Tongue (tissue), 2 donors: ENCODE results near the gene RPL5. TPM values are rescaled to one million over a fixed set of nuclear protein-coding genes. Genes with fewer than 3 reads are reported as not detected.
A peak's percentile ranks its signal among the peaks of the same experiment; 100 is the strongest.

Experiments
- DNase-seq: peaks from one replicate; pipeline ENCODE4 v3.0.0-alpha.2; 2015
- total RNA-seq: library from RNA; depleted of rRNA; stranded (reverse); fragments of >200 nt; gene quantifications from one replicate; pipeline ENCODE4 v1.2.3, GENCODE V29; 2014

RPL5 gene
- total RNA-seq, 1 donor from 2014 or later = 1,593 TPM

GRCh38 chr1:92820551-92820950 lies 11.3 kb upstream of the RPL5 start:
- DNase-seq = no peak

- DNase-seq = no peak
Measured at GRCh38 chr1:92822879-92823278, 9.0 kb upstream of the RPL5 start.

- DNase-seq = no peak
Measured at GRCh38 chr1:92826792-92827191, 5.0 kb upstream of the RPL5 start.

DNA sequence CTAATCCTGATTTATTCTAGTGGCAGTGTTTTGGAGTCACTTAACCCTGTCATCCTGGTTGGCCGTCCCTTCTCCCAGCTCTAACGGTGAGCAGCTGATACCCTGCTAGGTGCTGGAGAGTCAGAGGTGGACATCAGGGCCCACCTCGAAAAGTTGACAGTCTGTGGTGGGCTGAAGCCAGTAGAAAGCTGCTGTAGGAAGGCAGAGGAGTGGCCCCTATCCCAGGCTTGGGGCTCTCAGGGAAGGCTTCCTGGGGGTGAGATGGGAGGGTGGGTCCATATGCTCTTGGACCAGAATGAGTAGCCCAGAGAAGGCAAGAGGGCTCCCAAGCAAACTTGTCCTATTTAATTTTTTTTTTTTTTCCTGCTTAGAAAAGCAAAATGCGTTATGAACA lies 475 bp upstream of the RPL5 start:
- DNase-seq = no peak

DNA sequence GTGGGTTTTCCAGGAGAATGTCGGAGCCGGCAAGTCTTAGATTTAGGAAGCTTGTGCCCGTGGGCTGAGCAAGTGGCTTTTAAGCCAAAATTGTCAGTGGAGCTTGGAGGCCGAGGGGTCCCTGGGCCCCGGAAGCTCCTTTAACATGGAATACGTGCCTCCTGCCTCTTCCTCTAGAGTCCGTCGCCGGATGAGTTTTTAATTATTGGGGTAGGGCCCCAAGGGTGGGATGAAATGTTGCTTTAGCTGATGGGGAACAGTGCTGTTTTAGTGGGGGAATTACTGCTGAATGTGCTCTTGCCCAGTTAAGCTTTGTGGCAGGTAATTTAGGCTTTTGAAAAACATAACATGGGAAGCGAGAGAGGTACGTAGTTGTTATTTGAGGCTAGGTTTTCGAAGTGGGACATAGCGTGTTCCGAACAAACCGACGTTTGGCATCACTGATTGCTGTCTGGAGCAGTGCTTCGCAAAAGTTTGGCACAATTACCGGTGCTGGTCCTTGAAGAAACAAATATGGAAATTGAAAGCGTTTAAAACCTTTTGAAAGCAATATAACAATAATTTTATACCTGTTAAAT lies 786 bp downstream of the RPL5 start:
- DNase-seq = no peak

GRCh38 chr1:92833840-92834239 lies 2.0 kb downstream of the RPL5 start:
- no peak for DNase-seq

DNA sequence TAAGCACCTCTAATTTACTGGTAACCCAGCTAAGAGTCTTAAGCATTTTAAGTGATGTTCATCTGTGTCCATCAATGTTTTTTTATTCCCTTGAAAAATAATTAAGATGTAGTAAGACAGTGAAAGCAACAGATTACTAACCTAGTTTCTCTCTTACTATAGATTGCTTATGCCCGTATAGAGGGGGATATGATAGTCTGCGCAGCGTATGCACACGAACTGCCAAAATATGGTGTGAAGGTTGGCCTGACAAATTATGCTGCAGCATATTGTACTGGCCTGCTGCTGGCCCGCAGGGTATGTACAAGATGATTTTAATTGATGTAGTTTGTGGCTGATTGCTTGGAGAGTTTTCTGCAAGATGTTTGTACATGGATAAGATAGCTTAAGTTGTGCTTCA lies 2.8 kb downstream of the RPL5 start:
- DNase-seq = no peak

- DNase-seq = no peak
Measured at GRCh38 chr1:92837062-92837461, 5.2 kb downstream of the RPL5 start.

DNA sequence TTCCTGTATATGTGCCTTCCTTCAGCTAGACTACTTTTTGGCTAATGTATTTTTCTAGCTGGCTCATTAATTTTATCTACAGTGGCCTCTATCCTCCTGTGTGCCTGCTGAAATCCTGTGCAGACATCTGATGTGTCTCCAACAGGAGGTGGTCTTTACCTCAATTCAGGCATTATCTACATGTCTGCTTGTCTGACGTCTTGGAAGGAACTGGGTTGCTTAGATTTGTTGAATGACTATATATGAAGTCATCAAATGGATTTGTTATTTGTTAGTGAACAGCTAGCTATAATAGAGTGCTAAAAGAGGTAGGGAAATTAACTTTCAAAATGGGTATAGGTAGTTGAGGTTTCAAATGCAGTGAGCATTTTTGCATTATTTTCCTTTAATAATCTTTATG lies 6.7 kb downstream of the RPL5 start:
- DNase-seq = no peak

DNA sequence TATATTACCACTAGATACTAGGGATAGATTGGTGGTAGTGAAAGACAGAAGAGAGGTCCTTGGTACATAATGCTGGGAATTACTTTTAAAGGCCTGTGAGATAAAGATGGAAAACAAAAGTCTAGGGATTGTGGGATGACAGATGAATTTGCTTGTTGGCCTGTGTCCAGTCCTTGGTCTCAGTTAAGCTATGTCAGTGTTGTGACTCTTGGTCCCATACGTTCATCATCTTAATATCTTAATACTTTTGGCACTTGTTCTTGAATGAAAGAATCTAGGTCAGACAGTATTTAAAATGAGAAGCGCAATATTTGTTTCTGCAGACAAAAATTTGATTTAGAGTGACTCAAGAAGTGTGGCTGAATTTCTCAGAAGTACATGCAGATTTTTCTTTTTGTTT lies 7.6 kb downstream of the RPL5 start:
- no peak for DNase-seq

DNA sequence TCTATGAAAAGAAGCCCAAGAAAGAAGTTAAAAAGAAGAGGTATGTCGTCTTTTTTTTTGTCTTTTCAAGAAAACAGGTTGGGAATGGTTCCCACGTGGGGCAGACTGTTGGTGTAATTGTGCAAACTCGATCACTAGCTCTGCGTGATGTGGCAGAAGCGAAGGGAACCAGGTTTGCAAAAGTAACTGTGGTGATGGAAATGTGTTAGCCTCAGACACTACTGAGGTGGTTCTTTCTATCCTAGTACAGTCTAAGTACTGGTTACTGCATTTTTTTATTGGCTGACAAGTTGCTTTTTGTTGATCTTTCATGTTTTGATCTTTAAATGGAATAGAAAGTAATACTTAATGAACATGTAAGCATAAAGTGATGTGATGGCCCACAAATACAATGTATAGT lies 8.8 kb downstream of the RPL5 start:
- DNase-seq = no peak

- no peak for DNase-seq
Measured at GRCh38 chr1:92842082-92843045, 10.5 kb downstream of the RPL5 start.

GRCh38 chr1:92843046-92843423 lies 11.2 kb downstream of the RPL5 start:
- DNase-seq = no peak

DNA sequence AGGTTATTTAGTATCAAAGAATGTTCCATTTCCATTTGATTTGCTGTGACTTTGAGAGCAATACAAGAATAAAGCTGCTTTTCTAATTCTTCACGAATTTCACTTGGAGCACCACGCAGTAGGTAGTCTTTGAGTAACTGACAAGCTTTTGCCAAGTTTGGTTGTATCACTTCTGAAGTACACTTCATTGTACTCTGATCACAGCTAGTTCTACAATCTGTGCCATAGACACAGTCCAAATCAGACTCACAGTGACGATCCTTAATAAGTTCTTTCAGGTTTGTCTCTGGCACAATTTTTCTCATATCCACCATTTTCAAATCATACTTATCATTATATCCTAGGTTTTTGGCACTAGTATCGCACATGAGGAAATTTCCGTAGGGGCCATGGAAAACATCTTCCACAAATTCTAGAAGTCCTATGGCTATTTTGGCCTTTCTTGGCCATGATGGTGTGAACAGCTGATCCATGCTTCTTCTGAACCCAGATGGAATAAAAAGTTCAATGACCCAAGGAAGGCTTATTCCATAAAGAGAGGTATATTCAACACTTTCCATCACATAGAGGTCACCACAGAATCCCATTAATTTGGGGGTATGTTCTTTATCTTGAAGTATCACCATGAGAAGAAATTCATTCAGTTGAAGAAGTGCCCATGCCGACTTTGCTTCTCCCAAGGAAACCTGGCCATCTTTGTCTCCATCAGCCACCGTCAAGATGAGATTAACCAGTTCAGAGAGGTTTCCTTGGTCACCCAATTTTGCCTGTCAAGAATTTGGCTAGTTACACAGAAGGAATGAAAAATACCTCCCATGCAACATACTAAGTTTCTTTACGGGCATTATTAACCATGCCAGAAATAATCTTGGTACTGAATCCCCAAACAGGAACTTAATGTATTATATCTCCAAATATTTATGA lies 11.9 kb downstream of the RPL5 start:
- DNase-seq = no peak

- DNase-seq = no peak
Measured at GRCh38 chr1:92844439-92844838, 12.6 kb downstream of the RPL5 start.

DNA sequence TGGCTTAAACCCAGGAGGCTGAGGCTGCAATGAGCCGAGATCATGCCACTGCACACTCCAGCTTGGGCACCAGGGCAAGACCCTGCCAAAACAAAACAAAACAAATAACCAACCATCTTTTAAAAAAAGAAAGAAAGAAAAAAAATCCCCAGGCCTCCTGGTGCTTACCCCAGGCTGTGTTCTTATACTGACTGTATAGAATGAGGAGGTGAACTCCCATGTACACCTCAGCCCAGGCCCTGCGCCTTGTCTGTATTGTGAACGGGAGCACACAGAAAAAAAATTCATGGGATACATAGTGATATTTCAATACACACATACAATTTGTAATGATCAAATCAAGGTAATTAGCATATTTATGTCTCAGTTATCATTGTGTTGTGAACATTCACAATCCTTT lies 14.1 kb downstream of the RPL5 start:
- DNase-seq = no peak

DNA sequence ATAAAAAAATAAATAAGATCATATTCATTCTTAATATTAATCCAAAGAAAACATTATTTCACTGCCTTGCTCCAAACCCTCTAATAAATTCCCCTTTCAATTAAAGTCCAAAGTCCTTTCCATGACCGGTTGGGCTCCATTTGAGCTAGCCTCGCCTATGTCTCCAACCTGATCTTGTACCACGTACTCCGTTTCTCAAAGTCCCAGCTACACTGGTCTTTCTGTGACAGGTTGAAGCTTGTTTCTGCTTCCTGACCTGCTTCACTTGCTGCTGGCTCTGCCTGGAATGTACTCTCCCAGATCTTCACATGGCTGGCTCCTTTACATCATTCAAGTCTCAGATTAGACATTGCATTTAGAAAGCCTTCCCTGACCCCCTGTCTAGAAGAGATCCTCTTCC lies 16.4 kb downstream of the RPL5 start:
- no peak for DNase-seq

- no peak for DNase-seq
Measured at GRCh38 chr1:92850019-92850418, 18.2 kb downstream of the RPL5 start.

DNA sequence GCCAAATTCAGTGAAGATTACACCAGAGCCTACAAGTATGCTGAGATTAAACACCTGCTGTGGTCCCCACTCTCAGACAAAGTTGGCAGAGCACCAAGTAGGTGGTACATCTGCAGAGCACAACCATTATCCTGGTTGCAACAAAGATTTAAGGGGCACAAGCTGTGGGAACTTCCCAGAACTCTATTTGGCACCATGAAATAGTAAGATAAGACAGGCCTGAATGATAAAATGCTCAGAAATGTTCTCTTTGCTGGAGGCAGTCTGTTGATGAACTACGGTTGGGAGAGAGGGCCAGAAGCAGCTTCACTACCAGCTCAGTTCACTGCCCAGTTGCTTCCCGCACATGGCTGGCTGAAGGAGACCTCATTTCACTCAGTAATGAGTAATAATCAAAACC lies 19.9 kb downstream of the RPL5 start:
- DNase-seq = peak; percentile 39

GRCh38 chr1:92853299-92853698 lies 21.5 kb downstream of the RPL5 start:
- DNase-seq = no peak

DNA sequence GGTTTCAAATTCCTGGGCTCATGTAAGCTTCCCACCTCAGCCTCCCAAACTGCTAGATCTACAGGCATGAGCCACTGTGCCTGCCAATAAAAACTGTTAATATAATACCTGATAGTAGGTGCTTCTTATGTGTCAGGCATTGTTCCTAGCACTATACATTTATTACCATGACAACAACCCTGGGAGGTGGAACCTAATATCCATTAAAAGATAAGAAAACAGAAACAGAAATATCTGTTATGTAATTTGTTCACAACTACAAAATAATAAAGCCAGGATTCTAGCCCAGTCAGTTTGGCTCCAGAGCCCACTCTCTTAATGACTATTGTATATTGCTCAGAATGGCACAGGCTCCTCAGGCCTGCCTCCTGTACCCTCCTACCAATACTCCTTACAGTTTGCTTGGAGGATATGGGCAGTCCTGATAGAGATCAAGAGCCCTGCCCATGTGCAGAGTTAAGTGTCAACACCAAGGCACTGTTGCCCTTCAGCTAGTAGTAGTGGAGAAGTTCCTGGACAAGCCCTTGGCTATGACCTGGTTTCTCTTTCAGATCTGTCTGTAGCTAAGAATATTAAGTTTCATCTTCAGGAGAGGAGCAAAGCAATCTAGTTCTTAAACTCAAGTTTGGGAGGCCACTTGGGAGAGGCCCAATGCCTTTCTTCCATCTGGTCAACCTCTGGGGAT lies 22.4 kb downstream of the RPL5 start:
- DNase-seq = no peak

DNA sequence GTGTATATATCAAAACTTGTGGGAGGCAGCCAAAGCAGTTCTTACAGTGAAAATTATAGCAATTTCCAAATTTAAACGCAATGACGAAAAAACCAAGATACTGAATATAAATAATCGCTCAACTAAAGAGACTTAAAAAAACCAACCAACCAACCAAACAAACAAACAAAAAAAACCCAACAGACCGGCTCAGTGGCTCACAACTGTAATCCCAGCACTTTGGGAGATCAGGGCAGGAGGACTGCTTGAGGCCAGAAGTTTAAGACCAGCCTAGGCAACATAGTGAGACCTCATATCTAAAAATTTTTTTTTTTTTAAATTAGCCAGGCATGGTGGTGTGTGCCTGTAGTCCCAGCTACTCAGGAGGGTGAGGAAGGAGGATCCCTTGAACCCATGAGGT lies 23.4 kb downstream of the RPL5 start:
- no peak for DNase-seq
